ENCODE data around the gene ACAD8. TPM values are rescaled to one million over a fixed set of nuclear protein-coding genes. Genes with fewer than 3 reads are reported as not detected.

Gene ACAD8
- total and polyA plus RNA-seq, 8 donors: 15.9 to 38.5 (median 18.2) TPM

DNA sequence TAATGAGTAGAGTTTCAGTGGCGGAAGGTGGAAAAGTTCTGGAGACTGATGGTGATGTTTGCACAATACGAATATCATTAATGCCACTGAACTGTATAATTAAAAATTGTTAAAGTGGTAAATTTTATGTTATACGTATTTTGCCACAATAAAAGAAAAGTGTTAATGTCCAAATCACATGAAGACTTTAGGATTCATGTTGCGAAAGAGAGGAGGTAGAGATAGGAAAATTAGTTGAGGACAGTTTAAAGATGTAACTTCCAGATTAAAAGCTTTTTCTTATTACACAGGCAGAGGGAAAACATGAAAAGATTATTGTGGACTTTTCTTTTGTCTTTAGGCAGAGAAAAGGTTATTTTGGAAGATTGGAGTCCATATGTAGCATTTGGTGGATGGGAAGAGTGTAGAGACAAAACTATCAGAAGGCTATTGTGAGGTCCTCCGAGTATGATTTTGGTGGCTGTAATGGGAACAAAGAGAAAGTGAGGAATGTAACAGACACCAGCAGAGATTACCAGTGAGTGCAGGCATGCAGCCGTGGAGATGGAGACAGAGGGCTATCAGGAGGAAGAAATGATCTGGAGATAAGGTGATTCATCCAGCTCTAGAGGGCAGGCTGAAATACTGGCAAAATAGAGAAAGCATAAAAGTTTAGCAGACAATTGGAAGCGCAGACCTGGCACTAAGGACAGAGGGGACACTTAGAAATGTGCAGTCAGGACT, 16.4 kb upstream of the ACAD8 start:
- H3K27me3 ChIP-seq: no peaks in the 10 kb centered on the region
- peaks cover 0 to 6% (median 0%) of the 10 kb centered on the region in 3 donors for H3K36me3 ChIP-seq
- ATAC-seq: no peak
- H3K4me3 ChIP-seq: no peak overlapping the region
- peaks cover 0 to 3% (median 0%) of the 10 kb centered on the region in 3 donors for H3K4me1 ChIP-seq
- no peak overlapping the region for H3K27ac ChIP-seq
- TF ChIP-seq, protein P1, sequence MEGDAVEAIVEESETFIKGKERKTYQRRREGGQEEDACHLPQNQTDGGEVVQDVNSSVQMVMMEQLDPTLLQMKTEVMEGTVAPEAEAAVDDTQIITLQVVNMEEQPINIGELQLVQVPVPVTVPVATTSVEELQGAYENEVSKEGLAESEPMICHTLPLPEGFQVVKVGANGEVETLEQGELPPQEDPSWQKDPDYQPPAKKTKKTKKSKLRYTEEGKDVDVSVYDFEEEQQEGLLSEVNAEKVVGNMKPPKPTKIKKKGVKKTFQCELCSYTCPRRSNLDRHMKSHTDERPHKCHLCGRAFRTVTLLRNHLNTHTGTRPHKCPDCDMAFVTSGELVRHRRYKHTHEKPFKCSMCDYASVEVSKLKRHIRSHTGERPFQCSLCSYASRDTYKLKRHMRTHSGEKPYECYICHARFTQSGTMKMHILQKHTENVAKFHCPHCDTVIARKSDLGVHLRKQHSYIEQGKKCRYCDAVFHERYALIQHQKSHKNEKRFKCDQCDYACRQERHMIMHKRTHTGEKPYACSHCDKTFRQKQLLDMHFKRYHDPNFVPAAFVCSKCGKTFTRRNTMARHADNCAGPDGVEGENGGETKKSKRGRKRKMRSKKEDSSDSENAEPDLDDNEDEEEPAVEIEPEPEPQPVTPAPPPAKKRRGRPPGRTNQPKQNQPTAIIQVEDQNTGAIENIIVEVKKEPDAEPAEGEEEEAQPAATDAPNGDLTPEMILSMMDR (IDR thresholded peaks at IDR 0.05): no peak
- 91% methylated on average over 7 of the region's 7 CpGs for WGBS, 2 donors
- no peak for FAIRE-seq
- no peaks in the 10 kb centered on the region for H3K9me3 ChIP-seq
- no peak for DNase-seq
- intact Hi-C loops (cut with DNase I): no loop called here

DNA sequence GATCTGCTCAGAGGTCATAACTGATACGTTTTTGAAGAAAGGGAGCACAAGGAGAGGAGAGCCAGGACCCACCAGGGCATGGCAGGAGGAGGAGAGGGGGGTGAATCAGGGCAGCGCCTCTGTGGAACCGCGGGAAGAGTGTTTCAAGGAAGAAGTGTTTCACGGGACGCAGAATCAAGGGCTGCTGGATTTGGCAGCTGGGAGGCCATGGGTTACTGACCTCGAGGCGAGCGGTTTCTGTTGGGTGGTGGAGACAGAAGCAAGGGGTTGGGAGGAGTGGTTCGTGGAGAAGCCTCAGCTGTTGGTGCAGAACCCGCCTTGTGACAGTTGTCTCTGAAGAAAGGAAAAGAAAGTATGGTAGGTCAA, 15.8 kb upstream of the ACAD8 start:
- 86 to 89% methylated on average over 11 of the region's 11 CpGs for WGBS, 2 donors
- TF ChIP-seq, protein P1 (IDR thresholded peaks at IDR 0.05): no peak
- no peak for ATAC-seq
- Histone ChIP-seq H3K9me3 (no peaks in the 10 kb centered on the region), H3K36me3 (peaks cover 0 to 11% (median 0%) of the 10 kb centered on the region in 3 donors), H3K27ac (no peak overlapping the region), H3K4me3 (no peak overlapping the region), H3K27me3 (no peaks in the 10 kb centered on the region), H3K4me1 (peaks cover 0 to 3% (median 0%) of the 10 kb centered on the region in 3 donors)
- intact Hi-C loops (cut with DNase I): no loop called here
- no peak for DNase-seq
- no peak for FAIRE-seq

DNA sequence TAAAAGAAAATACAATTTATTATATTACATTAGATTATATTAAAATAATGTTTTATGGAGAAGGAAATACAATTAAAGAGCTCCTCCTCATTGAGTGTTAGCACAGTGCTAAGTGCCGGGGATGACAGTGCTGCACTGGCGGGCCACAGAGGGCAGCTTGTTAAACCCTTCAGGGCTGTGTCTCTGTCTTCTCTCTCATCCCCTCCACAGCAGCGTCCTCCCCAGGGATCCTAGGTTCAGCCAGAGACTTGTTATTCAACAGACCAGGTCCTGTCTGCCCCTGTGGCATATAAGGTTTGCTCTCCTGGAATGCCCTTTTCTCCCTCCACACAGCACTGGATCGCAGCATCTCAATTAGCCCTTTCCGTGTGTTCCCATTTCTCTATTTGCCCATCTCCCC, 14.4 kb upstream of the ACAD8 start:
- ATAC-seq (no peak), FAIRE-seq (no peak), DNase-seq (no peak)
- intact Hi-C loops (cut with DNase I): no loop called here
- Histone ChIP-seq H3K9me3 (no peaks in the 10 kb centered on the region), H3K27me3 (no peaks in the 10 kb centered on the region), H3K27ac (no peak overlapping the region), H3K4me1 (peaks cover 0 to 3% (median 0%) of the 10 kb centered on the region in 3 donors), H3K4me3 (no peak overlapping the region), H3K36me3 (peaks cover 0 to 22% (median 6%) of the 10 kb centered on the region in 3 donors)
- TF ChIP-seq, protein P1 (IDR thresholded peaks at IDR 0.05): no peak
- 93 to 96% methylated on average over 5 of the region's 5 CpGs for WGBS, 2 donors

DNA sequence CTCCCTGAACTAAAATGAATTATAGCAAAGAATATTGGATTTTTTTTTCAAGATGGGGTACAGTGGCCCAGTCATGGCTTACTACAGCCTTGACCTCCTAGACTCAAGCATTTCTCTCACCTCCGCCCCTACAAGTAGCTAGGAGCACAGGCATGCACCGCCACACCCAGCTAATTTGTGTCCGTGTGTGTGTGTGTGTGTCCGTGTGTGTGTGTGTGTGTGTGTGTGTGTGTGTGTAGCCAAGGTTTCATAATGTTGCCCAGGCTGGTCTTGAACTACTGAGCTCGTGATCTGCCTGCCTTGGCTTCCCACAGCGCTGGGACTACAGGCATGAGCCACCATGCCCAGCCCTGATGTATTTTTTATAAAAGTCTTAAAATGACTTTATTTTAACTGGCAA, 12.8 kb upstream of the ACAD8 start:
- peaks cover 0 to 22% (median 15%) of the 10 kb centered on the region in 3 donors for H3K36me3 ChIP-seq
- no peak for ATAC-seq
- WGBS, 2 donors: 71% methylated on average over 6 of the region's 6 CpGs

DNA sequence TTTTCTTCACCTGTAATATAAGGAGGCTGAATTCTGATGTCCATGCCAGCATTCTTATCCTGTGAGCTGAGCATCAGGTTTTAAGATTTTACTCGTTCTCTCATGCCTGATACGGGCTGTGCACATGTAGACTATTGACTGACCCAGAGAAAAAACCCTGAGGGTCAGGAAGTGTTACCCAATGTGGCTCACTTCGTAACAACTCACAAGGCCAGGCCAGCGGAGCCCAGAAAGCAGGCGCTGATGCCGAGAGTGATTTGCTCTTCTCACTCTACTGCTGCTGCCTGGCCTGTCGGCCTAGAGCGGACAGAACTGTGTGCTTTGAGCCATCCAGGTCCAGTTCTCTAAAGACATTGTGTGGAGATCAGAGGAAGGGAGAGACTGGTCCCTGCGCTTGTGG, 11.0 kb upstream of the ACAD8 start:
- intact Hi-C loops (cut with DNase I): no loop called here
- Histone ChIP-seq H3K4me1 (no peaks in the 10 kb centered on the region), H3K27ac (no peak overlapping the region), H3K4me3 (no peak overlapping the region), H3K9me3 (no peaks in the 10 kb centered on the region), H3K36me3 (peaks cover 0 to 29% (median 19%) of the 10 kb centered on the region in 3 donors), H3K27me3 (no peaks in the 10 kb centered on the region)
- ATAC-seq: no peak
- no peak for DNase-seq
- WGBS, 2 donors: 86 to 90% methylated on average over 9 of the region's 9 CpGs
- no peak for FAIRE-seq
- TF ChIP-seq, protein P1 (IDR thresholded peaks at IDR 0.05): no peak

More for the DNA sequence above, 12.8 kb upstream of the ACAD8 start:
- intact Hi-C loops (cut with DNase I): no loop called here
- Histone ChIP-seq H3K4me1 (no peaks in the 10 kb centered on the region), H3K27ac (no peak overlapping the region), H3K4me3 (no peak overlapping the region), H3K9me3 (no peaks in the 10 kb centered on the region), H3K27me3 (no peaks in the 10 kb centered on the region)
- TF ChIP-seq, protein P1 (IDR thresholded peaks at IDR 0.05): no peak
- no peak for FAIRE-seq
- DNase-seq: no peak
